Activated T-cell treated with anti-CD3 and anti-CD28 coated beads, Interleukin-2, amount 50 U/mL, for 4 hours (primary cell): ENCODE measurements around the gene ORMDL3. TPM values are rescaled to one million over a fixed set of nuclear protein-coding genes. Genes with fewer than 3 reads are reported as not detected.
"Not testable (repeated sequence)": the region's sequence is repeated elsewhere in the genome, so short reads cannot be mapped to it uniquely, and the experiment has no call there.

Experiments
- ATAC-seq, 2 donors: fragments of 200-7000 bp; cut with Tn5 transposase; one replicate each; pipeline ENCODE4 v1.10.0; 2021
- DNase-seq: peaks from one replicate; pipeline ENCODE4 v3.0.0-alpha.2; 2020
- H3K27me3 Mint-ChIP-seq: one replicate; pipeline ENCODE4 v1.8.0; 2021; ENCODE audit warnings: low read depth, mixed read lengths
- H3K36me3 Mint-ChIP-seq: one replicate; pipeline ENCODE4 v1.8.0; 2022; ENCODE audit warnings: mixed read lengths; ENCODE audit not compliant: insufficient read depth
- H3K4me1 Mint-ChIP-seq: one replicate; pipeline ENCODE4 v1.8.0; 2021; ENCODE audit warnings: low read depth, mixed read lengths
- H3K4me3 Mint-ChIP-seq: one replicate; pipeline ENCODE4 v1.8.0; 2021; ENCODE audit warnings: mild to moderate bottlenecking, moderate library complexity, mixed read lengths
- H3K9me3 Mint-ChIP-seq: one replicate; pipeline ENCODE4 v1.8.0; 2021; ENCODE audit warnings: mixed read lengths
- total RNA-seq, 3 donors: library from RNA; stranded (reverse); gene quantifications; one replicate each; pipeline ENCODE4 v1.2.1, GENCODE V29; 2021

ORMDL3 gene
- total RNA-seq, 3 donors from 2014 or later, result 48.9 to 71.0 (median 52.1) TPM

DNA sequence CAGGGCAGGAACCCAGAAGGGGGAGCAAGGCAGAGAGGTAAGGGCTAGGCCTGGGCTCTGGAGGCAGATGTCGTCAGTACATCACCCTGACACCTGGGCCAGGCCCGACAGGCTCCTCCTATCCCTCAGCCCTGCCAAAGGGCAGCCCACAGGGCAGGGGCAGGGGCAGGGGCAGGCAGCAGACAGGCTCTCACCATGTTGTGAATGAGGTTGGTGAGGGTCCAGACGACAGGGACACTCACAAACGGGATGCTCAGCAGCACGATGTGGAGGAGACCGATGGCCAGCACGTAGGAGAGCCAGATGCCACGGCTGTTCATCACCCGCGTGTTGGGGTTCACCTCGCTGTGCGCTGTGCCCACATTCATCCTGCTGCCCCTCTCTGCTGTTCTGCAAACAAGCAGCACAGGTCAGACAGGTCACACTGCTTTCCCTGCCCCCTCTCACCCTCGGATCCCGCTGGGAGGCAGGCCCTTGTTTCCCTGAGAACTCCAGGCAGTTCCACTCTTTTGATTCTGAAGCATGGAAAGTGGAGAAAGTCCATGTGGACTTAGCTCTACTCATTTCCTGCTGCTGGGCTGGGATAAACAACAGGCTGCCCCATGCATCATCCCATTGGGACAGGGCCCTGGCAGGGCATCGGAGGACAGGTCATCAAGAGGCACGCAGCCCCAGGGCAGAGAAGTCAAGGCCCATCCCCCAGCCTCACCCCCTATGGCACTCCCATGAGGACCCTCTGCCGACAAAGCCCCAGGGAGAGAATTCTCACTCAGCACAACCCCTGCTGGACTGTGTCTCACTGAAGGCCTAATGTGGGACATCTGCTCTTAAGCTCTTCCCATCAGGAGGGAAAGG is 3.3 kb downstream of the ORMDL3 start:
- ATAC-seq (no peak), DNase-seq (no peak)
- no peaks in the 10 kb centered on the region for H3K9me3 Mint-ChIP-seq
- no peaks in the 10 kb centered on the region for H3K27me3 Mint-ChIP-seq
- H3K4me1 Mint-ChIP-seq, result peaks cover 71% of the 10 kb centered on the region
- H3K36me3 Mint-ChIP-seq, result peaks cover 13% of the 10 kb centered on the region
- H3K4me3 Mint-ChIP-seq, result peak overlapping the region; percentile 90

DNA sequence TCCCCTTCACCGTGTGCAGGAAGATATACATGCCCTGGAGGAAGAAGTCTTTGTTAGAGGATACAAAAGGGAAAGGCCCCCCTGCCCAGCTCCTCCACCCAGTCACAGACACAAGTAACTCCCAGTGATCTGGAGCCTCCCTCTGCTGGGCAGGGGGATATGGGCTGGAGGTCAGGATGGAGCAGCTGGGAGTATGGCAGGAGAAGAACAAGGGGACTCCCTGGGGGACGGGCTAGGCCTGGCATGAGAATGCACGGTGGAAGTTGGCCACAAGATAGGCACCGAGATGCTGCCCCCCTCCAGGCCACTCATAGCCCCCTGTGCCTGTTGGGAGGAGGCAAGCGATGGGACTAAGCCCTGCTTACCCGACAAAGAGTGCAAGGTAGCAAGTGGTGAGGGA is 4.2 kb downstream of the ORMDL3 start:
- Mint-ChIP-seq H3K36me3 (peaks cover 15% of the 10 kb centered on the region), H3K27me3 (no peaks in the 10 kb centered on the region), H3K4me1 (peaks cover 72% of the 10 kb centered on the region), H3K9me3 (no peaks in the 10 kb centered on the region), H3K4me3 (peak overlapping the region; percentile 39)
- ATAC-seq, result no peak
- DNase-seq, result no peak

DNA sequence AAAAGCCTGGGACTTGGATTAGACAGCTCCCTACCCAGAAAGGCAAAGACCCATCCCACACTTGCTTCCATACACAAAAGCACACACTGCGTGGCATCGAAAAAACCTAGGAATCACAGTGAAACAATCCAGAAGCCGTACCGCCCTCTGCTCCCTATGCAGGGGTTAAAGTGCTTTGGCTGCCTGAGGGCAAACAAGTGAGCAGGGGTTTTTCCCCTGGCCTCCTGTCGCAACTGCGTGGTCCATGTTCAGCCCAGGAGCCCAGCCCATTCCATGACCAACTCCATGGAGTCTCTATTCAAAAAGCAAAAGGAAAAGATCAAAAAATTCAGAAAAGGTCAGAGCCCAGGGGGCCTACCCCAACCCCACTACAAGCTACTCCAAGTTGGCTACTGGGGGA is 5.4 kb downstream of the ORMDL3 start:
- H3K36me3 Mint-ChIP-seq, result peaks cover 23% of the 10 kb centered on the region
- H3K9me3 Mint-ChIP-seq, result no peaks in the 10 kb centered on the region
- H3K4me3 Mint-ChIP-seq, result no peak overlapping the region
- no peaks in the 10 kb centered on the region for H3K27me3 Mint-ChIP-seq
- DNase-seq (no peak), ATAC-seq (no peak)
- H3K4me1 Mint-ChIP-seq, result peaks cover 77% of the 10 kb centered on the region

DNA sequence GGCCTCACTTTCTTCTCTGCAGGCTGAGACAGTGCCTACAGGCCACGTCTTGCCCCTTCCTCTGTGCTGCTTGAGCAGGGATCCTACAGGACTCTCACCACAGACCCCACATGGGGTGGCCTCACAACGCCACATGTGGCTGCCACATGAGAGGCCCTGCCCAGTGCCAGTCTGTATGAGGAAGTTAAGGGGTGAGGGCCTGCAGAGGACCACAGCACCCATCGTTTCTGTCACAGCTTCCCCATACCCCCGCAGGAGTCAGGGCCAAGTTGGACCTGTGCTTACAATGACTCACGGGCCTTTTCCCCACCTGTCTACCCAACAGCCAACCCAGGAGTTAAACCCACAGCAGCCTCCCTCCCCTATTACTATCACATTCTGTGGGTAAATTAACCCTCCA is 6.1 kb downstream of the ORMDL3 start:
- peak overlapping the region; percentile 37 for H3K4me3 Mint-ChIP-seq
- H3K36me3 Mint-ChIP-seq, result peaks cover 26% of the 10 kb centered on the region
- DNase-seq, result no peak
- no peaks in the 10 kb centered on the region for H3K27me3 Mint-ChIP-seq
- H3K9me3 Mint-ChIP-seq, result no peaks in the 10 kb centered on the region
- peak; percentile 52 to 53 for ATAC-seq
- peaks cover 79% of the 10 kb centered on the region for H3K4me1 Mint-ChIP-seq

DNA sequence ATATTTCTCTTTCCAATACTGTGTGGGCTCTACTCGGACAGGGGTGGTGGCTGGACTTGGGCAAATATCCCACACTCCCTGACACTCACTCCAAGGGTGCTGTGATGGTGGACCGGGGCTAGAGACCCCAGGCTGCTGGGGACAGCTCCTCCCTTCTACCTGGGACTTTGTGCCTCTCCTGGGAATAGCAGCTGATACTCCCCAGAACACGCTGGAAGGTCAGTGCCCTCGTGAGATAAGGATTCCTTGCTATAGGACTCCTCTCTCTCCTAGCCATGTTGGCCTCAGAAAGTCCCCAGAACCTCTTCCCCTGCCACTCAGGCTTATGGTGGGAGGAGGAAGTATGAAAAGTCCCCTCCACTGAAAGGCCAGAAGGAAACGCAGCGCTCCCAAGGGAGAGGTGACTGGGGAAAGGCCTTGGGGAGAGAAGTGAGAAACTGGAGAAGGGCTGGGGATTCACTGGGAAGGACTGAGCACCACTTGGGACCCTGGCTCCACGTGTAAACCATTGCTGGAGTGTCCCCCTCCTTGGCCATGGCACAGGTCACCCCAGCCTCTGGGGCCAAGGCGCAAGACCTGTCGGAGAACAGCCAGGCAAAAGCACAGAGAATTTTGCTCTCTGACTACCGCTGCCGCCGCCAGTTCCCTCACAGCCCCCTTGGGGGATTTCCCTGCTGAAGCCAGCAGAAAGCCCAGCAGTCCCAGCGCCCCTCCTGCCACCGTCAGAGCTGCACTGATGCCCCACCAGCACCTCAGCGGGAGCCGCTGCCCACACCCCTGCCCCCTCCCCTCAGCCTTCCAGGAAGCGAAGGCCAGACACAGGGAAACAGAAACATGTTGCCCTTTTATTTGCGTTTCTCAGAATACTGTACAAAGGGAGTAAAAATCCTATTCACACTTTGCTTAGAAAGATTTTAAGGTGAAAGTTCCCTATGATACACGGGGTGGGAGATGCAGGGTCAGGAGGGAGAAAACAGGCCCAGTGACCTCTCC is 6.9 kb downstream of the ORMDL3 start:
- Mint-ChIP-seq H3K4me3 (peak overlapping the region; percentile 50), H3K9me3 (no peaks in the 10 kb centered on the region), H3K27me3 (no peaks in the 10 kb centered on the region), H3K4me1 (peaks cover 72% of the 10 kb centered on the region), H3K36me3 (peaks cover 30% of the 10 kb centered on the region)
- ATAC-seq (peak; percentile 69 to 78), DNase-seq (peak; percentile 54)

DNA sequence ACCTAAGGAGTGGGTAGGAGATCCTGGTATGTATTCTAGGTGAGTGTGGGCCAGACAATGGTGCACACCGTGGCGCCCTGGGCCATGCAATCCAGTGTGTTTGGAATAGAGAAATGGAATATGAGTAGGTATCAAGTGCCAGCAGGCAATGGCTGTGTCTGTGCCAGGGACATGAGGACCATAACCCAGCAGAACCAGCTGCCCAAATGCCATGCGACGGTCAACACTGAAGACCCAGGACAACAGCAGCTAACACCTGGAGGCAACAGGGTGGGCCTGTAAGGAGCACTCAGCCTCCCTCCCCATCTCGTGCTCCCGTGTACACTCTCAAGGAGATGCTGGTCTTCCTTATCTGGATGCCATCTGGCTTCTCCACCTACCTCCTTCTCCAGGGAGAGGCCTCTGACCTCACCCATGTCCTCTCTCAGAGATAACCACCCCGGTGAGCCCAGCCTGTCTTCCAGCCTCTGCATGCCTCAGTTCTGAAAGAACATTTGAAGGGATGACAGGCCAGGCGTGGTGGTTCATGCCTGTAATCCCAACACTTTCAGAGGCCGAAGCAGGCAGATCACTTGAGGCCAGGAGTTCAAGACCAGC is 8.2 kb downstream of the ORMDL3 start:
- DNase-seq (no peak), ATAC-seq (no peak)
- Mint-ChIP-seq H3K36me3 (peaks cover 29% of the 10 kb centered on the region), H3K27me3 (no peaks in the 10 kb centered on the region), H3K9me3 (no peaks in the 10 kb centered on the region), H3K4me3 (no peak overlapping the region), H3K4me1 (peaks cover 62% of the 10 kb centered on the region)

DNA sequence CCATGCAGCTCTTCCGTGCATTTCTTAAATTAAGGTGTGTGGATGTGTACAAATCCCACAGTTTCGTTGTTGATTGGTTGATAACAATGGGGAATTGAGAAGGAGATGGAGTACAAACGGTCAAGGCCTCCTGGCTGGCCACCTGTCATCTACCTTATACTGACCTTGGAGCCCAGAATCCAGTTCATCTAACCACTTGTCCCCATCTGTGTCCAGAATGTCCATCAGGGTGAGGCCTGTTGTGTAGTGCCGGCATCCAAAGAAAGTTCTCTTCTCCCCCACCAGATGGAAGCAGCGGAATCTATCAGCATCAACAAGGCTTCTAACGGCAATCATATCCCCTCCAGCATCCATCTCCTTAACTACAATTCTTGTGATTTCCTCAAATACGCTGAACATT is 10.5 kb downstream of the ORMDL3 start:
- DNase-seq (no peak), ATAC-seq (no peak)
- H3K36me3 Mint-ChIP-seq, result peaks cover 33% of the 10 kb centered on the region
- H3K4me1 Mint-ChIP-seq, result peaks cover 45% of the 10 kb centered on the region
- H3K9me3 Mint-ChIP-seq, result no peaks in the 10 kb centered on the region
- no peaks in the 10 kb centered on the region for H3K27me3 Mint-ChIP-seq
- H3K4me3 Mint-ChIP-seq, result no peak overlapping the region

DNA sequence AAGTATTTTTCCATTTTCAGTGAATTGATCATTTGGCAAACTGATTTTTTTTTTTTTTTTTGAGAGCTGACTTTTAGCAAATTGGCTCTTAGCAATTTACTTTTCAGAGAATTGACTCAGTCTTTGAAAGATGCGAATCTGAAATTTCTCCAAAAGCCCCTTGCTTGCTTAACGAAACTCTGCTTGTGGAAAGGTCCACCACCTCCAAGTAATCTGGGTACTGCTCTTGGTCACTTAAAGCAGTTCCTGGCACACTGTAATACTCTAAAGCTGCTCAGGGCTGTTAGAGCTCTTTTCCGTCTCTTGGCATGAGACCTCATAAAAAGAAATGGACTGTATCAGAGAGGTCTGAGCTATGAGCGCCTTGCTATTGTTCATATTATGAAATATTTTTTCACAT is 11.8 kb downstream of the ORMDL3 start:
- Mint-ChIP-seq H3K4me3 (no peak overlapping the region), H3K27me3 (no peaks in the 10 kb centered on the region), H3K4me1 (peaks cover 31% of the 10 kb centered on the region), H3K36me3 (peaks cover 32% of the 10 kb centered on the region), H3K9me3 (no peaks in the 10 kb centered on the region)
- DNase-seq, result no peak
- no peak for ATAC-seq

DNA sequence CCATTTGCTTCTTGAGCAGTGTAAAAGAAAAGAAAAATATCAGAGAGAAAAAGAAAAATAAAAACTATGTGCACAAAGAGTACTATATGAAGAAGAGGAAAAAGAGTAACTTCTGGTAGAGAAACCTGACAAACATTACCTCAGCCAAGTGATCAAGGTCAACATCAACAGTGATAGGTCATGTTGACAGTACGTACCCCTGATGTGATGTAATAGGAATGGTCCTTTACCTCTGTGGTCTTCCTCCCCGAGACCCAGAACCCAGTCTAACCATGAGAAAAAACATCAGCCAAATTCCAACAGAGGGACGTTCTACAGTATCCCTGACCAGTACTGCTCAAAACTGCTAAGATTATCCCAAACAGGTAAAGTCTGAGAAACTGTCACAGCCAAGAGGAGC is 13.4 kb downstream of the ORMDL3 start:
- H3K36me3 Mint-ChIP-seq, result peaks cover 34% of the 10 kb centered on the region
- H3K4me3 Mint-ChIP-seq, result no peak overlapping the region
- no peak for DNase-seq
- peaks cover 23% of the 10 kb centered on the region for H3K4me1 Mint-ChIP-seq
- H3K27me3 Mint-ChIP-seq, result no peaks in the 10 kb centered on the region
- no peak for ATAC-seq
- H3K9me3 Mint-ChIP-seq, result no peaks in the 10 kb centered on the region

DNA sequence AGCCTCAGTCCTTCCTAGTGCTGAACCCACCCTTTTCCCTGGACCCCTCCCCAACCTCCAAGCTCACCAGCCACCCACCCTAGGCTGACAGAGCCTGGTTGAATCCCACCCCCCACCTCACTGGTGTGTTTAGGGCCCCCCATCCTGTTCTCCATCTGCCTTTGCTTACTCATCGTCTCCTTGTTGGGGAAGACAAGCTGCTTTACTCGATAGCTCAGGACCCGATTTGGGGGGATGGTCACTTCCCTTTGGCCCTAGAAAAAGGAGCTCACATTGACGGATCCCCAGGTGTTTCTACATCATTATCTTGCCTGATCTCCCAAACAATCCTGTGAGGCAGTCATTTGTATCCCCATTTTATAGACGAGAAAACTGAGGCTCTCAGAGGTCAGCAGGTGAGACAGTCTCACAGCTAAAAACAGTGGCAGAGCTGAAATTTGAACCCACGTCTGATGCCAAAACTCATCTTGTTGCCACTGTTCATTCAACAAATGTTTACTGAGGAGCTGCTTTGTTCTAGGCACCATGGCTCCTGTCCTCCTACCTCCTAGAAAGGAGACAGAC is 18.5 kb downstream of the ORMDL3 start:
- Mint-ChIP-seq H3K4me1 (peaks cover 6% of the 10 kb centered on the region), H3K9me3 (no peaks in the 10 kb centered on the region), H3K36me3 (peaks cover 35% of the 10 kb centered on the region), H3K4me3 (no peak overlapping the region), H3K27me3 (no peaks in the 10 kb centered on the region)
- ATAC-seq (no peak), DNase-seq (no peak)

DNA sequence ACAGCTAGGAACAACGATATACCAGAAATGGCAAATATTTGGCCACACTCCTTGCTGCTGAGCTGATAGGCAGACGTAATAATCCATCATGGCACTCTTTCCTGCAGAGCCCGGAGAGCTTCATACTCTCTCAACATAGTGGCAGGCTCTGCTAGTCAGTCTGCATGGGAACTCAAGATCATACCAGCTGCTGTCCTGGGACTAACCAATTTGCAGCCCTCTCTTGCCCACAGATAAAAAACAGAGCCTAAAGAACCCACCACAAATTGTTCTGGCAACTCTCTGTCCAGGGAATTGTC is 22.5 kb downstream of the ORMDL3 start:
- DNase-seq (no peak), ATAC-seq (no peak)
- no peaks in the 10 kb centered on the region for H3K27me3 Mint-ChIP-seq
- H3K4me3 Mint-ChIP-seq, result no peak overlapping the region
- H3K36me3 Mint-ChIP-seq, result peaks cover 29% of the 10 kb centered on the region
- peaks cover 17% of the 10 kb centered on the region for H3K4me1 Mint-ChIP-seq
- H3K9me3 Mint-ChIP-seq, result no peaks in the 10 kb centered on the region

DNA sequence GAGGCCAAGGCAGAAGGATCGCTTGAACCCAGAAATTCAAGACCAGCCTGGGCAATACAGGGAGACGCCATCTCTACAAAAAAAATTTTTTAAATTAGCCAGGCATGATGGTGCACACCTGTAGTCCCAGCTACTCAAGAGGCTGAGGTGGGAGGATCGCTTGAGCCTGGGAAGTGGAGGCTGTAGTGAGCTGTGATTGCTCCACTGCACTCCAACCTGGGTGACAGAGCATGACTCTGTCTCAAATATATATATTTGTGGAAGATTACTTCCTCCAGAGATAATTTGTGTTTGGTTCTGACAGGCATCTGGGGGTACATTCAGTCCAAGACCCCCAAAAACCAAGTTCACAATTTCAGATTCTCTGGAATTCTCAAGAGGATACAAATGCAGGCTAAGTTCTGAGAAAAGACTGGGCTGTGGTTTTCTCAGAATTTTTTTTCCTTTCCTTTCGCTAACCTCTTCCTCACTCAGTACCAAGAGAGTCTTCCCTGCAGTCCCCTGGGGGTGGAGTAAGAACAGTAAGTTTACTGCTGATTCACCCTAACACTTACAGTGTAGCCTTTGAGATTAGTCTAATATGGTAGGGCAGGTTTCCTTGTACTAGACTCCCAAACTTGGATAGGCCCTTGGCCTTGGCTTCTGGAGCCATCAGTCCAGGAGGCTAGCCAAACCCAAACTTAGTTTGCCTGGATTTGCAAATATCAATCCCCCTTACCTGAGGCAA is 24.1 kb downstream of the ORMDL3 start:
- H3K4me3 Mint-ChIP-seq, result no peak overlapping the region
- peaks cover 17% of the 10 kb centered on the region for H3K4me1 Mint-ChIP-seq
- H3K36me3 Mint-ChIP-seq, result peaks cover 22% of the 10 kb centered on the region
- no peak for DNase-seq
- peak; percentile 74 to 84 for ATAC-seq
- no peaks in the 10 kb centered on the region for H3K9me3 Mint-ChIP-seq
- H3K27me3 Mint-ChIP-seq, result no peaks in the 10 kb centered on the region

DNA sequence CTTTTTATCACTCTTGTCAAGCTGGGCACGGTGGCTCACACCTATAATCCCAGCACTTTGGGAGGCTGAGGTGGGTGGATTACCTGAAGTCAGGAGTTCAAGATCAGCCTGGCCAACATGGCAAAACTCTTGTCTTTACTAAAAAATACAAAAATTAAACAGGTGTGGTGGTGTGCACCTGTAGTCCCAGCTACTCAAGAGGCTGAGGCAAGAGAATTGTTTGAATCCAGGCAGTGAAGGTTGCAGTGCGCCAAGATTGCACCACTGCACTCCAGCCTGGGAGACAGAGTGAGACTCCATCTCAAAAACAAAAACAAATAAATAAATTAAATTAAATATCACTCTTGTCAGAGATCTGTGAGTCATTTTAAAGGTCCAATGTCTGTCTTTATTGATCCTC is 25.4 kb downstream of the ORMDL3 start:
- not testable (repeated sequence) for ATAC-seq, DNase-seq, H3K4me3 Mint-ChIP-seq, H3K9me3 Mint-ChIP-seq, H3K27me3 Mint-ChIP-seq
- H3K4me1 Mint-ChIP-seq, result peaks cover 17% of the 10 kb centered on the region
- peaks cover 22% of the 10 kb centered on the region for H3K36me3 Mint-ChIP-seq

DNA sequence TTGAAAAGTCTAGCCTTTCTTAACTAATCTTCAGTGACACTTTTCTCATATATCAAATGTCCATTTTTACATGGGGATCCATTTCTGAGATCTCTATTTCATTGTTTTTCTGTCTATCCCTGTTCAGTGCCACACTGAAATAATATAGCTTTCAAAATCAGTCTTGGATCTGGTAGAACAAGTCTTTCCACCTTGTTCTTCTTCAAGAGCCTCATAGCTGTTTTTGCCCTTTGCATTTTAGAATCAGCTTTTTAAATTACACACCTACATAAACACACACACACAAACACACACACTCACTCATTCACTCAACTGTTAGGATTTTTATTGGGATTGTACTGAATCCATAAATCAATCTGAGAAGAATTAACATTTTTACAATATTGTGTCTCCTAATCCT is 28.2 kb downstream of the ORMDL3 start:
- no peak for DNase-seq
- Mint-ChIP-seq H3K27me3 (no peaks in the 10 kb centered on the region), H3K4me3 (no peak overlapping the region), H3K4me1 (peaks cover 18% of the 10 kb centered on the region), H3K9me3 (no peaks in the 10 kb centered on the region), H3K36me3 (peaks cover 3% of the 10 kb centered on the region)
- ATAC-seq, result no peak
